ENCODE measurements around the gene SLC38A3.

Gene SLC38A3

GRCh38 chr3:50258029-50258680 lies 53.1 kb downstream of the SLC38A3 start:
- no peak for DNase-seq (ENCODE audit: low read depth in 1 of 2, low spot score in 1 of 2)
- Histone ChIP-seq H3K4me3 (replicated peaks; ENCODE audit: insufficient read depth, low read length) (no peak overlapping the region), H3K27ac (replicated peaks) (no peak overlapping the region), H3K27me3 (ENCODE audit: insufficient read depth, poor library complexity, severe bottlenecking) (no peaks in the 10 kb centered on the region)
- TF ChIP-seq GABPA (IDR thresholded peaks at IDR 0.05; ENCODE audit: low read depth) (no peak), SPI1 (IDR thresholded peaks at IDR 0.05; ENCODE audit: borderline replicate concordance, low read depth) (no peak), POLR2AphosphoS5 (IDR thresholded peaks at IDR 0.05; ENCODE audit: low read depth) (no peak), REST (IDR thresholded peaks at IDR 0.05; ENCODE audit: insufficient replicate concordance, low read depth) (no peak), CTCF (IDR thresholded peaks at IDR 0.05; ENCODE audit: insufficient read depth, low read length) (no peak)

GRCh38 chr3:50258979-50259378 lies 53.9 kb downstream of the SLC38A3 start:
- DNase-seq (ENCODE audit: low read depth in 1 of 2, low spot score in 1 of 2) = peak in 1 of 2 experiments; percentile 16
- no peak overlapping the region for H3K27ac ChIP-seq (replicated peaks)
- TF ChIP-seq SPI1 (IDR thresholded peaks at IDR 0.05; ENCODE audit: borderline replicate concordance, low read depth) (no peak), REST (IDR thresholded peaks at IDR 0.05; ENCODE audit: insufficient replicate concordance, low read depth) (no peak), POLR2AphosphoS5 (IDR thresholded peaks at IDR 0.05; ENCODE audit: low read depth) (no peak), CTCF (IDR thresholded peaks at IDR 0.05; ENCODE audit: insufficient read depth, low read length) (no peak), GABPA (IDR thresholded peaks at IDR 0.05; ENCODE audit: low read depth) (no peak)
- H3K4me3 ChIP-seq (replicated peaks; ENCODE audit: insufficient read depth, low read length) = no peak overlapping the region
- H3K27me3 ChIP-seq (ENCODE audit: insufficient read depth, poor library complexity, severe bottlenecking) = no peaks in the 10 kb centered on the region

- Histone ChIP-seq H3K27me3 (ENCODE audit: insufficient read depth, poor library complexity, severe bottlenecking) (no peaks in the 10 kb centered on the region), H3K4me3 (replicated peaks; ENCODE audit: insufficient read depth, low read length) (no peak overlapping the region), H3K27ac (replicated peaks) (no peak overlapping the region)
- TF ChIP-seq SPI1 (IDR thresholded peaks at IDR 0.05; ENCODE audit: borderline replicate concordance, low read depth) (no peak), POLR2AphosphoS5 (IDR thresholded peaks at IDR 0.05; ENCODE audit: low read depth) (no peak), CTCF (IDR thresholded peaks at IDR 0.05; ENCODE audit: insufficient read depth, low read length) (no peak), GABPA (IDR thresholded peaks at IDR 0.05; ENCODE audit: low read depth) (no peak), REST (IDR thresholded peaks at IDR 0.05; ENCODE audit: insufficient replicate concordance, low read depth) (no peak)
- no peak for DNase-seq (ENCODE audit: low read depth in 1 of 2, low spot score in 1 of 2)
Measured at GRCh38 chr3:50259432-50260026, 54.5 kb downstream of the SLC38A3 start.

All from HL-60 (cell line).